ENCODE measurements around the gene ARRDC4. TPM values are rescaled to one million over a fixed set of nuclear protein-coding genes. Genes with fewer than 3 reads are reported as not detected.
"Not testable (repeated sequence)": the region's sequence is repeated elsewhere in the genome, so short reads cannot be mapped to it uniquely, and the experiment has no call there.

The ARRDC4 gene
- total RNA-seq, 2 experiments from 2014 or later, result not detected

- Histone ChIP-seq H3K4me1 (ENCODE audit: insufficient read depth, low read length, poor library complexity, severe bottlenecking) (no peaks in the 10 kb centered on the region), H3K9me2 (ENCODE audit: insufficient read depth, low read length) (no peaks in the 10 kb centered on the region), H3K36me3 (ENCODE audit: insufficient read depth, low read length) (no peaks in the 10 kb centered on the region), H3K4me2 (ENCODE audit: low read length) (no peak overlapping the region), H3K4me3 (ENCODE audit: low read depth, low read length, poor library complexity, severe bottlenecking) (no peak overlapping the region), H3K27ac (ENCODE audit: low read depth, low read length, poor library complexity, severe bottlenecking) (no peak overlapping the region), H2AFZ (ENCODE audit: low read length) (no peak overlapping the region), H4K20me1 (ENCODE audit: insufficient read depth, low read length) (no peaks in the 10 kb centered on the region), H3K79me2 (ENCODE audit: insufficient read depth, low read depth, low read length) (no peaks in the 10 kb centered on the region), H3K9me3 (ENCODE audit: low read length) (no peaks in the 10 kb centered on the region)
- ChIA-PET CTCF (ENCODE audit: unreplicated experiment) (no interaction called here), POLR2A (no interaction called here)
- no peak for TF ChIP-seq CTCF (conservative IDR thresholded peaks at IDR 0.05; ENCODE audit: low read length)
- TF ChIP-seq EZH2phosphoT487 (IDR thresholded peaks at IDR 0.05; ENCODE audit: borderline replicate concordance, low read depth, low read length), result no peak
- BruUV-seq (replicated peaks), result no TSS peak
- intact Hi-C loops (cut with micrococcal nuclease; ENCODE audit: unreplicated experiment), result no loop called here
- no peak for DNase-seq (ENCODE audit: low spot score)
Observed at GRCh38 chr15:97981758-97982157, 21.3 kb downstream of the ARRDC4 start.

GRCh38 chr15:97984157-97984556 is 23.7 kb downstream of the ARRDC4 start:
- DNase-seq (ENCODE audit: low spot score), result no peak
- ChIA-PET CTCF (ENCODE audit: unreplicated experiment) (no interaction called here), POLR2A (interaction anchor here (0.7 kb wide), 1 partner anchor 14 kb away, joined by 4 read pairs; no protein-coding TSS in a partner anchor)
- H3K9me3 ChIP-seq (ENCODE audit: low read length), result no peaks in the 10 kb centered on the region
- H3K4me1 ChIP-seq (ENCODE audit: insufficient read depth, low read length, poor library complexity, severe bottlenecking), result no peaks in the 10 kb centered on the region
- no peaks in the 10 kb centered on the region for H3K36me3 ChIP-seq (ENCODE audit: insufficient read depth, low read length)
- no peaks in the 10 kb centered on the region for H4K20me1 ChIP-seq (ENCODE audit: insufficient read depth, low read length)
- H3K27ac ChIP-seq (ENCODE audit: low read depth, low read length, poor library complexity, severe bottlenecking), result no peak overlapping the region
- H3K9me2 ChIP-seq (ENCODE audit: insufficient read depth, low read length), result no peaks in the 10 kb centered on the region
- no peak overlapping the region for H2AFZ ChIP-seq (ENCODE audit: low read length)
- H3K4me3 ChIP-seq (ENCODE audit: low read depth, low read length, poor library complexity, severe bottlenecking), result no peak overlapping the region
- no peak overlapping the region for H3K4me2 ChIP-seq (ENCODE audit: low read length)
- TF ChIP-seq EZH2phosphoT487 (IDR thresholded peaks at IDR 0.05; ENCODE audit: borderline replicate concordance, low read depth, low read length) (no peak), CTCF (conservative IDR thresholded peaks at IDR 0.05; ENCODE audit: low read length) (no peak)
- H3K79me2 ChIP-seq (ENCODE audit: insufficient read depth, low read depth, low read length), result no peaks in the 10 kb centered on the region
- intact Hi-C loops (cut with micrococcal nuclease; ENCODE audit: unreplicated experiment), result no loop called here
- no TSS peak for BruUV-seq (replicated peaks)

DNA sequence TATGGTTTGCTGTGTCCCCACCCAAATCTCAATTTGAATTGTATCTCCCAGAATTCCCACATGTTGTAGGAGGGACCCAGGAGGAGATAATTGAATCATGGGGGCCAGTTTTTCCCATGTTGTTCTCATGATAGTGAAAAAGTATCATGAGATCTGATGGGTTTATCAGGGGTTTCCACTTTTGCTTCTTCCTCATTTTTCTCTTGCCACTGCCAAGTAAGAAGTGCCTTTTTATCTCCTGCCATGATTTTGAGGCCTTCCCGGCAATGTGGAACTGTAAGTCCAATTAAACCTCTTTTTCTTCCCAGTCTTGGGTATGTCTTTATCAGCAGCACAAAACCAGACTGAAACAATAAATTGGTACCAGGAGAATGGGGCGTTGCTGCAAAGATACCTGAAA is 25.5 kb downstream of the ARRDC4 start:
- intact Hi-C loops (cut with micrococcal nuclease; ENCODE audit: unreplicated experiment); H4K20me1 ChIP-seq (ENCODE audit: insufficient read depth, low read length); H3K4me3 ChIP-seq (ENCODE audit: low read depth, low read length, poor library complexity, severe bottlenecking); H3K9me3 ChIP-seq (ENCODE audit: low read length); H3K4me2 ChIP-seq (ENCODE audit: low read length); H2AFZ ChIP-seq (ENCODE audit: low read length); H3K9me2 ChIP-seq (ENCODE audit: insufficient read depth, low read length); POLR2A ChIA-PET; H3K4me1 ChIP-seq (ENCODE audit: insufficient read depth, low read length, poor library complexity, severe bottlenecking); H3K27ac ChIP-seq (ENCODE audit: low read depth, low read length, poor library complexity, severe bottlenecking); DNase-seq (ENCODE audit: low spot score); H3K36me3 ChIP-seq (ENCODE audit: insufficient read depth, low read length); CTCF ChIA-PET (ENCODE audit: unreplicated experiment); H3K79me2 ChIP-seq (ENCODE audit: insufficient read depth, low read depth, low read length); BruUV-seq (replicated peaks): not testable (repeated sequence)

Measured in OCI-LY7 (cell line).